Panc1 (cell line): ENCODE measurements around the gene TMCO6. TPM values are rescaled to one million over a fixed set of nuclear protein-coding genes. Genes with fewer than 3 reads are reported as not detected.
A peak's percentile ranks its signal among the peaks of the same experiment; 100 is the strongest.
"Not testable (repeated sequence)": the region's sequence is repeated elsewhere in the genome, so short reads cannot be mapped to it uniquely, and the experiment has no call there.

Experiments
- ATAC-seq: fragments of 200-7000 bp; cut with Tn5 transposase; 2 replicates; pipeline ENCODE4 v1.9.1; 2020; ENCODE audit warnings: mild to moderate bottlenecking, moderate library complexity
- BruUV-seq: library from RNA; stranded (reverse); fragments of 400-500 nt; replicated peaks from 2 replicates; lab custom pipeline; 2021; lab: Mats Ljungman, UMichigan
- CTCF ChIA-PET: fragments of 300-600 bp; sonication (Branson Sonifier 250); formaldehyde crosslinking; loops from one replicate; lab custom pipeline; 2022; ENCODE audit warnings: antibody characterized with exemption; lab: Charles Lee
- POLR2A ChIA-PET: fragments of 300-600 bp; sonication (Branson Sonifier 250); formaldehyde crosslinking; loops from one replicate; lab custom pipeline; 2022; ENCODE audit warnings: antibody characterized with exemption; lab: Charles Lee
- DNase-seq: peaks from one replicate; pipeline ENCODE4 v3.0.0-alpha.2; 2010; ENCODE audit warnings: low read depth, low spot score
- H3K27ac ChIP-seq: 2 replicates; pipeline ENCODE4 v1.5.1; 2011; ENCODE audit warnings: mild to moderate bottlenecking, low read length, inconsistent platforms
- H3K27me3 ChIP-seq: fragments of 200-500 bp; sonication (Bioruptor generic); 2 replicates; pipeline ENCODE4 v1.6.0; 2014; ENCODE audit warnings: low read length, inconsistent platforms; ENCODE audit not compliant: control insufficient read depth, insufficient read depth
- H3K36me3 ChIP-seq: fragments of 200-500 bp; sonication (Bioruptor generic); 2 replicates; pipeline ENCODE4 v1.5.1; 2014; ENCODE audit warnings: inconsistent platforms, mild to moderate bottlenecking, low read length, moderate library complexity; ENCODE audit not compliant: control insufficient read depth, insufficient read depth
- H3K4me1 ChIP-seq: 2 replicates; pipeline ENCODE4 v1.5.1; 2011; ENCODE audit warnings: inconsistent platforms, mild to moderate bottlenecking, low read length, moderate library complexity; ENCODE audit not compliant: control insufficient read depth, insufficient read depth
- H3K4me3 ChIP-seq, 2 experiments: 2 replicates each; pipeline ENCODE4 v1.5.1; 2011 to 2012; ENCODE audit warnings: low read depth in 2 of 2, low read length in 2 of 2, mild to moderate bottlenecking in 2 of 2, inconsistent platforms in 1 of 2, moderate library complexity in 1 of 2
- H3K9me3 ChIP-seq: fragments of 200-500 bp; sonication (Bioruptor generic); 2 replicates; pipeline ENCODE4 v1.5.1; 2014; ENCODE audit warnings: low read depth, mild to moderate bottlenecking, inconsistent platforms, low read length, moderate library complexity; ENCODE audit not compliant: control insufficient read depth, insufficient read depth
- POLR2AphosphoS5 ChIP-seq: IDR thresholded peaks from 2 replicates; pipeline ENCODE4 v1.6.1; 2012; ENCODE audit warnings: mild to moderate bottlenecking, low read depth, low read length, moderate library complexity
- SIN3A ChIP-seq: IDR thresholded peaks from 2 replicates; pipeline ENCODE4 v1.6.1; 2012; ENCODE audit warnings: low read depth, mild to moderate bottlenecking, low read length, moderate library complexity, borderline replicate concordance; ENCODE audit not compliant: insufficient read depth
- TCF7L2 ChIP-seq: IDR thresholded peaks from 2 replicates; pipeline ENCODE4 v1.6.1; 2011; ENCODE audit warnings: mild to moderate bottlenecking, low read depth, low read length, inconsistent platforms
- in situ Hi-C: cut with HindIII; loops from 2 replicates; pipeline ENCODE4 v1.10.0; 2016; ENCODE audit warnings: low sequenced_read_pairs, low pct_unique_long_range_greater_than_20kb
- intact Hi-C: fragments of 100-400 bp; cut with micrococcal nuclease; formaldehyde crosslinking; loops from one replicate; pipeline ENCODE4 v1.10.0; 2022; ENCODE audit not compliant: unreplicated experiment
- total RNA-seq: library from RNA; stranded (reverse); gene quantifications from one replicate; pipeline ENCODE4 v1.2.1, GENCODE V29; 2021; ENCODE audit not compliant: unreplicated experiment
- TF ChIP-seq, protein P1 (sequence below): fragments of 450-650 bp; IDR thresholded peaks from 2 replicates; pipeline ENCODE4 v1.5.1; 2017; ENCODE audit warnings: mild to moderate bottlenecking
- TF ChIP-seq, protein P2 (sequence below), 2 experiments: IDR thresholded peaks; 2 replicates each; pipeline ENCODE4 v1.6.1; 2011 to 2012; ENCODE audit warnings: low read depth in 2 of 2, control low read depth in 1 of 2, low read length in 1 of 2, mild to moderate bottlenecking in 1 of 2, moderate library complexity in 1 of 2; ENCODE audit not compliant: insufficient read depth in 1 of 2

TMCO6 gene
- total RNA-seq, 1 experiment from 2014 or later = 18.9 TPM

DNA sequence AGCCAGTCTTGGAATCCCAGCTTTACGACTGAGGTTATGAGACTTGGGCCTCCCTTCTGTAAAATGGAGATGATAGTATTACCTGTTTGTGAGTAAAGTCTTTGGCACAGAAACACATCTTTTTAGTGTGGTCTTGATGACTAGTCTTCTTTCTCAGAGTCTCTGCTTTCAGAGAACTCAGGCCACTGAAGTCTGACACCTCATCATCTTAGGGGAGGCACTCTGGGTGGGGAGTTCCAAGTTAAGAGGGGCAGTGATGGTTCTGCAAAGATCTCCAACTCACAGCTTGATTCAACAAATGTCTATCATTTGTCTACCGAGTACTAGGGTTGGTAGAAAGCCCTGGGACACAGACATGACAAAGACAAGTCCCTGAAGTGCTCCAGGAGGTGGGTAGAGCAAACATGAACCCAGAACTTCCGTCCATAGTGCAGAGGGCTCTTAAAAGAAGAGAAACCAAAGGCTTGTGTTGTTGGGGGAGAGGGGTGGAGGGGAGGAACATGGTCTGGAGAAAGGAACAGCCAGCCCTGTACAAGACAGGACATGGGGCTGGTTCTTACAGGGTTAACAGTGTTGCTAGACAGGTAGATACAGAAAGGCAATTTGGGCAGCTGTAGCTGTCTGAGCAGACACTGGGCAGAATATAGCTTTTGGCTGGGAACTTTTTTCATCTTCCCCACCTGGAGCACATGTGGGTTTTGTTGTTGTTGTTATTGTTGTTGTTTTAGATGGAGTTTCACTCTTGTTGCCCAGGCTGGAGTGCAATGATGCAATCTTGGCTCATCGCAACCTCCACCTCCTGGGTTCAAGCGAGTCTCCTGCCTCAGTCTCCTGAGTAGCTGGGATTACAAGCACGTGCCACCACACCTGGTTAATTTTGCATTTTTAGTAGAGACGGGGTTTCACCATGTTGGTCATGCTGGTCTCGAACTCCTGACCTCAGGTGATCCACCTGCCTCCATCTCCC is 3.7 kb upstream of the TMCO6 start:
- intact Hi-C loops = loop anchor here (5.0 kb wide), 2 partner anchors 58 to 73 kb away; partner anchors contain the start of genes APBB3 and SLC35A4
- no peak for ATAC-seq
- in situ Hi-C loops = no loop called here

DNA sequence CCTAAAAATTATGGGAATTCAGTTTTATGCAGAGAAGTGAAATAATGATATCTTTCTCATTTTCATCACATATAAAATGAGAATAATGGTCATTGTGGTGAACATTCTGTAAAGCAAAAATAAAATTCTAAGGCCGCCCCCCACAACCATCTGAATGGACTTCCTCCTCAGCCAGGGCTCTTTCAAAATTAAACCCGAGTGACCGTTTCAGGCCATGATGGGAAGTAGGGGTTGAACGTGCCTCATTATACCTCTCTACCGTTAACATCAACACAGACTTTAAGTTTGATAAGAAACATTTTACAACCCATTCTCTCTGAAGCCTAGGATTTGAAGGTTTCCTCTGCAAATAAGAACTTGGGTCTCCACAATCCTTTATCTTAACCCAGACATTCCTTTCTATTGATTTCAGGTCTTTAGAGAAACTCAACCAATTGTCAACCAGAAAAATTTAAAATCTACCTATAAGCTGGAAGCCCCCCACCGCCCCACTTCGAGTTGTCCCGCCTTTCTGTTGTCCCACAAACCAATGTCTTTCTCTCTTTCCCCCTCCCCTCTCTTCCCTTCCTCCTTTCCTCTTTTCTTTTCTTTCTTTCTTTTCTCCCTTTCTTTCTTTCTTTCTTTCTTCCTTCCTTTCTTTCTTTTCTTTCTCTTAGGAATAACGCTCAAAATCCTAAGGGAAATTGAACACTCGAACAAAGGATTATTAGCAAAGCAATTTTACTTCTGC is 1.7 kb upstream of the TMCO6 start:
- in situ Hi-C loops (no loop called here), intact Hi-C loops (loop anchor here (5.0 kb wide), 2 partner anchors 60 to 75 kb away; partner anchors contain the start of genes APBB3 and SLC35A4)
- peaks cover 13% of the 10 kb centered on the region for H3K4me1 ChIP-seq
- no peaks in the 10 kb centered on the region for H3K9me3 ChIP-seq
- TF ChIP-seq, protein P1, sequence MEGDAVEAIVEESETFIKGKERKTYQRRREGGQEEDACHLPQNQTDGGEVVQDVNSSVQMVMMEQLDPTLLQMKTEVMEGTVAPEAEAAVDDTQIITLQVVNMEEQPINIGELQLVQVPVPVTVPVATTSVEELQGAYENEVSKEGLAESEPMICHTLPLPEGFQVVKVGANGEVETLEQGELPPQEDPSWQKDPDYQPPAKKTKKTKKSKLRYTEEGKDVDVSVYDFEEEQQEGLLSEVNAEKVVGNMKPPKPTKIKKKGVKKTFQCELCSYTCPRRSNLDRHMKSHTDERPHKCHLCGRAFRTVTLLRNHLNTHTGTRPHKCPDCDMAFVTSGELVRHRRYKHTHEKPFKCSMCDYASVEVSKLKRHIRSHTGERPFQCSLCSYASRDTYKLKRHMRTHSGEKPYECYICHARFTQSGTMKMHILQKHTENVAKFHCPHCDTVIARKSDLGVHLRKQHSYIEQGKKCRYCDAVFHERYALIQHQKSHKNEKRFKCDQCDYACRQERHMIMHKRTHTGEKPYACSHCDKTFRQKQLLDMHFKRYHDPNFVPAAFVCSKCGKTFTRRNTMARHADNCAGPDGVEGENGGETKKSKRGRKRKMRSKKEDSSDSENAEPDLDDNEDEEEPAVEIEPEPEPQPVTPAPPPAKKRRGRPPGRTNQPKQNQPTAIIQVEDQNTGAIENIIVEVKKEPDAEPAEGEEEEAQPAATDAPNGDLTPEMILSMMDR = no peak
- TF ChIP-seq TCF7L2 (no peak), POLR2AphosphoS5 (no peak), SIN3A (no peak)
- TF ChIP-seq, protein P2, sequence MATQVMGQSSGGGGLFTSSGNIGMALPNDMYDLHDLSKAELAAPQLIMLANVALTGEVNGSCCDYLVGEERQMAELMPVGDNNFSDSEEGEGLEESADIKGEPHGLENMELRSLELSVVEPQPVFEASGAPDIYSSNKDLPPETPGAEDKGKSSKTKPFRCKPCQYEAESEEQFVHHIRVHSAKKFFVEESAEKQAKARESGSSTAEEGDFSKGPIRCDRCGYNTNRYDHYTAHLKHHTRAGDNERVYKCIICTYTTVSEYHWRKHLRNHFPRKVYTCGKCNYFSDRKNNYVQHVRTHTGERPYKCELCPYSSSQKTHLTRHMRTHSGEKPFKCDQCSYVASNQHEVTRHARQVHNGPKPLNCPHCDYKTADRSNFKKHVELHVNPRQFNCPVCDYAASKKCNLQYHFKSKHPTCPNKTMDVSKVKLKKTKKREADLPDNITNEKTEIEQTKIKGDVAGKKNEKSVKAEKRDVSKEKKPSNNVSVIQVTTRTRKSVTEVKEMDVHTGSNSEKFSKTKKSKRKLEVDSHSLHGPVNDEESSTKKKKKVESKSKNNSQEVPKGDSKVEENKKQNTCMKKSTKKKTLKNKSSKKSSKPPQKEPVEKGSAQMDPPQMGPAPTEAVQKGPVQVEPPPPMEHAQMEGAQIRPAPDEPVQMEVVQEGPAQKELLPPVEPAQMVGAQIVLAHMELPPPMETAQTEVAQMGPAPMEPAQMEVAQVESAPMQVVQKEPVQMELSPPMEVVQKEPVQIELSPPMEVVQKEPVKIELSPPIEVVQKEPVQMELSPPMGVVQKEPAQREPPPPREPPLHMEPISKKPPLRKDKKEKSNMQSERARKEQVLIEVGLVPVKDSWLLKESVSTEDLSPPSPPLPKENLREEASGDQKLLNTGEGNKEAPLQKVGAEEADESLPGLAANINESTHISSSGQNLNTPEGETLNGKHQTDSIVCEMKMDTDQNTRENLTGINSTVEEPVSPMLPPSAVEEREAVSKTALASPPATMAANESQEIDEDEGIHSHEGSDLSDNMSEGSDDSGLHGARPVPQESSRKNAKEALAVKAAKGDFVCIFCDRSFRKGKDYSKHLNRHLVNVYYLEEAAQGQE (IDR thresholded peaks at IDR 0.05; ENCODE audit: insufficient read depth in 1 of 2, low read depth in 2 of 2, low read length in 1 of 2) = no peak
- BruUV-seq = no TSS peak
- no peak overlapping the region for H3K27ac ChIP-seq
- H3K4me3 ChIP-seq = no peak overlapping the region
- ATAC-seq (no peak), DNase-seq (no peak)
- H3K27me3 ChIP-seq = no peaks in the 10 kb centered on the region
- H3K36me3 ChIP-seq = no peaks in the 10 kb centered on the region
- POLR2A ChIA-PET = no interaction called here
- CTCF ChIA-PET = no interaction called here

More for the DNA sequence above, 3.7 kb upstream of the TMCO6 start:
- no peaks in the 10 kb centered on the region for H3K9me3 ChIP-seq
- no peak for TF ChIP-seq TCF7L2
- TF ChIP-seq, protein P1 = peak; percentile 53
- no peaks in the 10 kb centered on the region for H3K36me3 ChIP-seq
- POLR2A ChIA-PET = interaction anchor here (1.1 kb wide), 1 partner anchor 12 kb away, joined by 3 read pairs; the partner anchor contains the start of genes IK and NDUFA2
- DNase-seq = no peak
- BruUV-seq = no TSS peak
- H3K4me1 ChIP-seq = peaks cover 13% of the 10 kb centered on the region
- no peaks in the 10 kb centered on the region for H3K27me3 ChIP-seq
- no peak overlapping the region for H3K4me3 ChIP-seq
- no peak overlapping the region for H3K27ac ChIP-seq
- CTCF ChIA-PET = interaction anchor here (0.7 kb wide), 2 partner anchors 76 to 141 kb away, joined by 4 to 6 read pairs; no protein-coding TSS in a partner anchor

DNA sequence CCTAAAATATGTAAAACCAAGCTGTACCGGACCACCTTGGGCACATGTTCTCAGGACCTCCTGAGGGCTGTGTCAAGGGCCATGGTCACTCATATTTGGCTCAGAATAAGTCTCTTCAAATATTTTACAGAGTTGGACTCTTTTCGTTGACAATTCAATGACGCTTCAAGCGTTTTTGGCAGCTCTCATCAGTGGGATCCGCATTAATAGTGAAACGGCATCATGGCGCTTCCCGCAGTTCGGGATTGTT is 428 bp upstream of the TMCO6 start:
- H3K27me3 ChIP-seq, DNase-seq, BruUV-seq, in situ Hi-C loops, H3K36me3 ChIP-seq, ATAC-seq, H3K4me1 ChIP-seq, H3K9me3 ChIP-seq: not testable (repeated sequence)
- intact Hi-C loops = loop anchor here (5.0 kb wide), 2 partner anchors 62 to 77 kb away; partner anchors contain the start of genes APBB3 and SLC35A4
- Histone ChIP-seq H3K27ac (peak overlapping the region; percentile 92), H3K4me3 (peak overlapping the region; percentile 84 to 86)
- ChIA-PET CTCF (interaction anchor here (1.0 kb wide), 1 partner anchor 92 kb away, joined by 3 read pairs; the partner anchor contains the start of gene EIF4EBP3), POLR2A (interaction anchor here (0.5 to 0.7 kb wide), 2 partner anchors 9 to 26 kb away, joined by 3 to 6 read pairs; partner anchors contain the start of genes IK and NDUFA2)
